SU-DHL-6 (cell line): ENCODE data around the gene PTPRN2.

ENCODE experiments used
- H2AFZ ChIP-seq: fragments of 200-600 bp; sonication (generic); 2 replicates; pipeline ENCODE4 v1.6.1; 2014; ENCODE audit warnings: low read depth, mild to moderate bottlenecking, moderate library complexity, mixed read lengths, antibody characterized with exemption, low read length; ENCODE audit not compliant: severe bottlenecking
- H3F3A ChIP-seq: fragments of 200-600 bp; shearing (Covaris generic); 2 replicates; pipeline ENCODE4 v1.6.0; 2016; ENCODE audit warnings: antibody characterized with exemption, mild to moderate bottlenecking; ENCODE audit not compliant: insufficient read depth
- H3K27ac ChIP-seq: fragments of 200-600 bp; sonication (generic); 2 replicates; pipeline ENCODE4 v1.5.1; 2016; ENCODE audit warnings: low read depth, mild to moderate bottlenecking, low read length, moderate library complexity, mixed read lengths
- H3K27me3 ChIP-seq: fragments of 200-600 bp; sonication (generic), shearing (Covaris generic); 2 replicates; pipeline ENCODE4 v1.6.0; 2014; ENCODE audit warnings: mild to moderate bottlenecking, low read length
- H3K36me3 ChIP-seq: fragments of 200-600 bp; sonication (generic); 2 replicates; pipeline ENCODE4 v1.6.1; 2014; ENCODE audit warnings: mild to moderate bottlenecking, low read length, mixed read lengths
- H3K4me2 ChIP-seq: fragments of 300-600, 200-600 bp; shearing (Covaris generic), sonication (generic); 2 replicates; pipeline ENCODE4 v1.6.0; 2014; ENCODE audit warnings: low read length, low read depth, mild to moderate bottlenecking; ENCODE audit not compliant: poor library complexity, severe bottlenecking
- H3K4me3 ChIP-seq: fragments of 200-600 bp; sonication (generic); 2 replicates; pipeline ENCODE4 v1.5.1; 2014; ENCODE audit warnings: antibody characterized with exemption, low read length, mild to moderate bottlenecking, mixed read lengths; ENCODE audit not compliant: insufficient read depth, poor library complexity, severe bottlenecking
- H3K79me2 ChIP-seq: fragments of 200-600 bp; sonication (generic); 2 replicates; pipeline ENCODE4 v1.6.1; 2014; ENCODE audit warnings: mild to moderate bottlenecking, low read length, moderate library complexity; ENCODE audit not compliant: insufficient read depth
- H3K9ac ChIP-seq: fragments of 200-600 bp; sonication (generic); 2 replicates; pipeline ENCODE4 v1.7.0; 2014; ENCODE audit warnings: mild to moderate bottlenecking, low read length
- H3K9me2 ChIP-seq: fragments of 200-600 bp; sonication (generic); replicated peaks from 2 replicates; pipeline ENCODE4 v1.6.1; 2014; ENCODE audit warnings: low read length; ENCODE audit not compliant: insufficient read depth
- H3K9me3 ChIP-seq: fragments of 200-600 bp; sonication (generic); 2 replicates; pipeline ENCODE4 v1.6.1; 2014; ENCODE audit warnings: low read length, mixed read lengths; ENCODE audit not compliant: insufficient read depth
- H4K20me1 ChIP-seq: fragments of 200-600 bp; sonication (generic); 2 replicates; pipeline ENCODE4 v1.6.1; 2014; ENCODE audit warnings: low read depth, mild to moderate bottlenecking, antibody characterized with exemption, low read length, moderate library complexity, mixed read lengths
- EZH2phosphoT487 ChIP-seq: fragments of 200-600 bp; sonication (generic), shearing (Covaris generic); conservative IDR thresholded peaks from 2 replicates; pipeline ENCODE4 v1.6.1; 2018; ENCODE audit warnings: mild to moderate bottlenecking, antibody characterized with exemption, low read length, moderate library complexity, mixed read lengths
- TF ChIP-seq, protein P1 (sequence below): fragments of 200-600 bp; sonication (generic); IDR thresholded peaks from one replicate; pipeline ENCODE4 v1.5.1; 2017; ENCODE audit warnings: antibody characterized with exemption, mild to moderate bottlenecking, low read length, moderate library complexity; ENCODE audit not compliant: insufficient read depth, poor library complexity, severe bottlenecking

PTPRN2 gene

DNA sequence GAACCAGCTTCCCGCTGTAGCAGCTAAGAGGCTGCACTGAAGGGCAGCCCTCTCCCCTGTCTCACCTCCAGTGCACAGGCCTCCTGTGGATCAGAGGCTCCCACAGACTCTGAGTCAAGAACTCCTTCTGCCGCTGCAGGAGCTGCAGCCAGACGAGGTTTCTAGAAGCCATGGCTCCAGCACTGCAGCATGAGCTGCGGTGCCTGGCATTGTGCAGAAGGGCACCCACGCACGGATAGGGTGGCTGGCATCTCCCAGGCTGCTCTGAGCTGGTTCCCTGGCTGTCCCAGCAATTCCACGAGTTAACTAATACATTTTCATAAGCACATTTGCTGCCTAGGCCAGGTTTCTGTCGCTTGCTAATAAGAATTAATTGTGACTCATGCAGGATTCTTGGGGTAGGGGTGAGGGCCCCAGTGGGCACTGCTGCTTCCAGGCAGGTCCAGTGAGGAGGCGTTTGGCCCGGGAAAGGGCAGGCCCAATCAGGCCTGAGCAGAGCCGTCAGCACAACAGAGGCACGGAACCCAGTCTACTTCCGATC, 656.6 kb downstream of the PTPRN2 start:
- H3K9ac ChIP-seq: no peak overlapping the region
- TF ChIP-seq, protein P1, sequence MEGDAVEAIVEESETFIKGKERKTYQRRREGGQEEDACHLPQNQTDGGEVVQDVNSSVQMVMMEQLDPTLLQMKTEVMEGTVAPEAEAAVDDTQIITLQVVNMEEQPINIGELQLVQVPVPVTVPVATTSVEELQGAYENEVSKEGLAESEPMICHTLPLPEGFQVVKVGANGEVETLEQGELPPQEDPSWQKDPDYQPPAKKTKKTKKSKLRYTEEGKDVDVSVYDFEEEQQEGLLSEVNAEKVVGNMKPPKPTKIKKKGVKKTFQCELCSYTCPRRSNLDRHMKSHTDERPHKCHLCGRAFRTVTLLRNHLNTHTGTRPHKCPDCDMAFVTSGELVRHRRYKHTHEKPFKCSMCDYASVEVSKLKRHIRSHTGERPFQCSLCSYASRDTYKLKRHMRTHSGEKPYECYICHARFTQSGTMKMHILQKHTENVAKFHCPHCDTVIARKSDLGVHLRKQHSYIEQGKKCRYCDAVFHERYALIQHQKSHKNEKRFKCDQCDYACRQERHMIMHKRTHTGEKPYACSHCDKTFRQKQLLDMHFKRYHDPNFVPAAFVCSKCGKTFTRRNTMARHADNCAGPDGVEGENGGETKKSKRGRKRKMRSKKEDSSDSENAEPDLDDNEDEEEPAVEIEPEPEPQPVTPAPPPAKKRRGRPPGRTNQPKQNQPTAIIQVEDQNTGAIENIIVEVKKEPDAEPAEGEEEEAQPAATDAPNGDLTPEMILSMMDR: no peak
- no peak for TF ChIP-seq EZH2phosphoT487

DNA sequence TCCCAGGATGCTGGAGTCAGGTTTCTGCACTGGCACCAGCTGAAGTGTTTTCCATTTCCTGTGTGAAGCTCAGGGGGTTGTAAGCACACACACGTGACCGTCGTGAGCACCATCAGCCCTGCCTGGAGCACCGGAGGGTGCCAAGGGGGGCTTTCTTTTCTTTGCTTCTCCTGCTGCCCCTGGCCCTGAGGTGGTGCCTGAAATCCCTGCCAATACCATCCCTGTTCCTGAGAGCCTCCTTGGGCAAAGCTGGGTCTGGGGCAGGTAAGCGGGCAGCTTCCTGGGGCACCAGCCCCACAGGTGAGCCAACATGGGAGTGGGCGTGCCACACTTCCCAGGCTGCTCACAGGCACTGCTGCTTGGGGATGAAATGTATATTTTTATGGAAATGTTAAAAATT, 657.2 kb downstream of the PTPRN2 start:
- Histone ChIP-seq H3F3A (no peaks in the 10 kb centered on the region), H3K79me2 (no peaks in the 10 kb centered on the region), H3K36me3 (no peaks in the 10 kb centered on the region), H3K4me3 (no peak overlapping the region), H3K9ac (no peak overlapping the region), H3K27me3 (no peaks in the 10 kb centered on the region), H3K9me3 (no peaks in the 10 kb centered on the region), H4K20me1 (no peaks in the 10 kb centered on the region), H3K27ac (no peak overlapping the region), H3K4me2 (no peak overlapping the region), H2AFZ (no peak overlapping the region), H3K9me2 (no peaks in the 10 kb centered on the region)
- no peak for TF ChIP-seq EZH2phosphoT487
- TF ChIP-seq, protein P1: no peak

More for the DNA sequence above, 656.6 kb downstream of the PTPRN2 start:
- Histone ChIP-seq H2AFZ (no peak overlapping the region), H3K9me3 (no peaks in the 10 kb centered on the region), H3K27me3 (no peaks in the 10 kb centered on the region), H3K79me2 (no peaks in the 10 kb centered on the region), H3K36me3 (no peaks in the 10 kb centered on the region), H3F3A (no peaks in the 10 kb centered on the region), H3K27ac (no peak overlapping the region), H4K20me1 (no peaks in the 10 kb centered on the region), H3K4me2 (no peak overlapping the region), H3K4me3 (no peak overlapping the region), H3K9me2 (no peaks in the 10 kb centered on the region)

DNA sequence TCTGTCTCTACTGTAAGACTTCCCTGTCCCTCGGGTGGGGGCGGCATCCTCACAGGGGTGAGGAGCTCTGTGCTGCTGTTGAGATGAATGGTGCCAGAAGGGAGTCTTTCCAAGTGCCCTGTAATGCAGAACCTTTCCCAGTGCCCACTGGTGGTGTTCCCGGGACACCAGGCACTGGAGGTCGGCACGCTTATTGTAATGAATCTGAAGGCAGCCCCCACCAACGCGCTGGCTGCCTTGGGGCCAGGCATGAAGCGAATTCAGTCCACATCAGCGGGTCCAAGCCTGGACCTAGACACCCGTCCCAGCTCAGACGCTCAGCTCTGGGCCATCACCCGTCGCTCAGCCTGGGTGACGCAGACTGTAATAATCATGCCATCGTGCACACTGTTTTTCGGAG, 658.0 kb downstream of the PTPRN2 start:
- H3K9me3 ChIP-seq: no peaks in the 10 kb centered on the region
- H3K4me3 ChIP-seq: no peak overlapping the region
- H4K20me1 ChIP-seq: no peaks in the 10 kb centered on the region
- H3K9ac ChIP-seq: no peak overlapping the region
- H2AFZ ChIP-seq: no peak overlapping the region
- no peaks in the 10 kb centered on the region for H3K79me2 ChIP-seq
- no peaks in the 10 kb centered on the region for H3K27me3 ChIP-seq
- no peaks in the 10 kb centered on the region for H3K36me3 ChIP-seq
- H3F3A ChIP-seq: no peaks in the 10 kb centered on the region
- no peak overlapping the region for H3K27ac ChIP-seq
- no peak overlapping the region for H3K4me2 ChIP-seq
- no peaks in the 10 kb centered on the region for H3K9me2 ChIP-seq
- TF ChIP-seq, protein P1: no peak
- no peak for TF ChIP-seq EZH2phosphoT487
